ENCODE data around the gene JAZF1. TPM values are rescaled to one million over a fixed set of nuclear protein-coding genes. Genes with fewer than 3 reads are reported as not detected.

The JAZF1 gene
- total and polyA plus RNA-seq, 8 donors, result 0.58 to 16.7 (median 7.2) TPM

GRCh38 chr7:28163949-28164348 lies 16.6 kb downstream of the JAZF1 start:
- Histone ChIP-seq H3K4me1 (peaks cover 0 to 23% (median 6%) of the 10 kb centered on the region in 4 donors), H3K27ac (no peak overlapping the region)

GRCh38 chr7:28161331-28161730 lies 19.3 kb downstream of the JAZF1 start:
- Histone ChIP-seq H3K36me3 (no peaks in the 10 kb centered on the region), H3K9me3 (no peaks in the 10 kb centered on the region), H3K4me1 (peaks cover 3 to 13% (median 8%) of the 10 kb centered on the region in 4 donors), H3K27ac (no peak overlapping the region), H3K27me3 (no peaks in the 10 kb centered on the region), H3K4me3 (no peak overlapping the region)
- DNase-seq, result no peak
- intact Hi-C loops (cut with DNase I; ENCODE audit: low total_unique reads), result no loop called here
- 90 to 100% (median 95%) methylated on average over 1 of the region's 1 CpG for whole genome bisulfite sequencing, 5 donors
- TF ChIP-seq POLR2AphosphoS5 (IDR thresholded peaks at IDR 0.05), result no peak
- TF ChIP-seq EP300 (IDR thresholded peaks at IDR 0.05), result no peak
- TF ChIP-seq POLR2A (IDR thresholded peaks at IDR 0.05), result no peak
- no peak for TF ChIP-seq CTCF (IDR thresholded peaks at IDR 0.05)

More at GRCh38 chr7:28163949-28164348, 16.6 kb downstream of the JAZF1 start:
- Histone ChIP-seq H3K27me3 (no peaks in the 10 kb centered on the region), H3K4me3 (no peak overlapping the region), H3K36me3 (no peaks in the 10 kb centered on the region), H3K9me3 (no peaks in the 10 kb centered on the region)
- TF ChIP-seq EP300 (IDR thresholded peaks at IDR 0.05) (no peak), POLR2AphosphoS5 (IDR thresholded peaks at IDR 0.05) (no peak), CTCF (IDR thresholded peaks at IDR 0.05) (no peak), POLR2A (IDR thresholded peaks at IDR 0.05) (no peak)
- intact Hi-C loops (cut with DNase I; ENCODE audit: low total_unique reads), result no loop called here
- no peak for DNase-seq

- TF ChIP-seq POLR2AphosphoS5 (IDR thresholded peaks at IDR 0.05), result no peak
- no peak for TF ChIP-seq POLR2A (IDR thresholded peaks at IDR 0.05)
- TF ChIP-seq CTCF (IDR thresholded peaks at IDR 0.05), result no peak
- TF ChIP-seq EP300 (IDR thresholded peaks at IDR 0.05), result no peak
- Histone ChIP-seq H3K27me3 (no peaks in the 10 kb centered on the region), H3K36me3 (no peaks in the 10 kb centered on the region), H3K9me3 (no peaks in the 10 kb centered on the region), H3K27ac (no peak overlapping the region), H3K4me1 (peaks cover 10 to 16% (median 13%) of the 10 kb centered on the region in 4 donors), H3K4me3 (no peak overlapping the region)
- no peak for DNase-seq
- WGBS, 5 donors, result 89 to 94% (median 92%) methylated on average over 4 of the region's 4 CpGs
- intact Hi-C loops (cut with DNase I; ENCODE audit: low total_unique reads), result no loop called here
Observed at GRCh38 chr7:28160551-28160991, 20.0 kb downstream of the JAZF1 start.

- DNase-seq, result no peak
- no peak for TF ChIP-seq EP300 (IDR thresholded peaks at IDR 0.05)
- TF ChIP-seq CTCF (IDR thresholded peaks at IDR 0.05), result no peak
- no peak for TF ChIP-seq POLR2A (IDR thresholded peaks at IDR 0.05)
- TF ChIP-seq POLR2AphosphoS5 (IDR thresholded peaks at IDR 0.05), result no peak
- Histone ChIP-seq H3K27ac (no peak overlapping the region), H3K4me3 (no peak overlapping the region), H3K27me3 (no peaks in the 10 kb centered on the region), H3K4me1 (peaks cover 14 to 39% (median 23%) of the 10 kb centered on the region in 4 donors), H3K9me3 (no peaks in the 10 kb centered on the region), H3K36me3 (no peaks in the 10 kb centered on the region)
- intact Hi-C loops (cut with DNase I; ENCODE audit: low total_unique reads), result no loop called here
- WGBS, 5 donors, result 86 to 89% (median 89%) methylated on average over 7 of the region's 7 CpGs
Observed at GRCh38 chr7:28157831-28158416, 22.7 kb downstream of the JAZF1 start.
